Stimulated activated CD4-positive, alpha-beta T cell treated with anti-CD3 and anti-CD28 coated beads, TNF-alpha, amount 100 ng/mL, for 24 hours (primary cell): ENCODE results near the gene REELD1.

Experiments
- DNase-seq, 3 experiments: peaks; one replicate each; pipeline ENCODE4 v3.0.0-alpha.2; 2020; ENCODE audit warnings: low read depth in 3 of 3

Gene REELD1

DNA sequence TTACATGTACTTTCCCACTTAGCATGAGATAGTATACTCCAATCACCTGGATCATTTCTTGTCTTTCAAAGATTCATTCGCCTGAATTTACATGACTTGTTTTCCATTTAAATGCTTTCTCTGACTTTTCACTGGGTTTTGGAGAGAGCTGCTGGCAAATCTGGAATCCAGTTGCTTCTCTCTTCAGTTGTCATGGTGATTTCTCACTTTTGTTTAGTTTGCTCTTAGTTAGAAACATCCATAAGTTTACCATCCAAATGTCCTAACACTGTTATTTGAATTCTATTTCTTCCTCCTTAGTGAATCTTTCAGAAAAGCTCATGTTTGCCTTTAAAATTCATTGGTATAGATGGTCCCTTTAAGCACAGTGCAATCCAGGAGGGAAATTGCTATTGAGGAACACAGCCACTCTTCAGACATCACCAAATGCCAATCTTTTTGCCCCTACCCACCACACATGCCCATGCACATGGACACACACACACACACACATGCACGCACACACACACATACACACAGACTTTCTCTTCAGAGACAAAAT, 51.7 kb downstream of the REELD1 start:
- DNase-seq = no peak

DNA sequence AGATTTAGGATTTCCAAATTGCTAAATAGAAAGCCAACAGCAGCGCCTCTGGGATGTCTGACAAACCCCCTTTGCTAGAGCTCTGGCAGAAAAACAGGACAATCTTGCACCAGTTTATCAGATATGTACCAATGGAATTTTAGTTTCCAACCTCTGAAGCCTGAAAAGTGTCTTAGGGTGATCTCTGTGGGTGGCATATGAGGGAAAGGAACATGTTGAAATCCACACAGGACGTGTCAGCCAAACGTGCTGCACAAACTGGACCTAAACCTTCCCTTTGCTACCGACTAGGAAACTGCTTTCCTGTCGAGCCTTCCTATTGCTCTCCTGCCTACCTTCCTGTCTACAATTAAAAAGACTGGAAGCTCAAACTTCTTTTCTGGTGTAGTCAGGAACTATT, 53.5 kb downstream of the REELD1 start:
- no peak for DNase-seq

DNA sequence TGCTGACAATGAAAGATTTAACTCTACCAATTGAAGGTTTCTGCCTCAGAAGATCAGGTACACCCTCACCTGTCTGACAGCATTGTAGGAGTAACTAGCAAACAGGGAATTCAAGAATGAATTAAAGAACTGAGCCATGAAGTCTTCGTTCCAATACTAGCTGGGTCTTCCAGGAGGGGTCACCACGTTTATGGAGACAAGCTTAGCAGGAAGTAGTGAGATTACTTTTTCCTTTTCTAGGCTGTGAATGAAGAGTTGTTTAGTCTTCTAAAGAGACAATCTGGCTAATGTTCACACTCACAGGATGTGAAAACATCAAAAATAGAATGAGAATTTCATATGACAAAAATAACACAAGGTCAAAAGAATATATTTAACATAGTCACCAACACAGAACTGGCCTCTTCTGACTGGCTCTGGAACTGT, 54.9 kb downstream of the REELD1 start:
- DNase-seq = no peak

DNA sequence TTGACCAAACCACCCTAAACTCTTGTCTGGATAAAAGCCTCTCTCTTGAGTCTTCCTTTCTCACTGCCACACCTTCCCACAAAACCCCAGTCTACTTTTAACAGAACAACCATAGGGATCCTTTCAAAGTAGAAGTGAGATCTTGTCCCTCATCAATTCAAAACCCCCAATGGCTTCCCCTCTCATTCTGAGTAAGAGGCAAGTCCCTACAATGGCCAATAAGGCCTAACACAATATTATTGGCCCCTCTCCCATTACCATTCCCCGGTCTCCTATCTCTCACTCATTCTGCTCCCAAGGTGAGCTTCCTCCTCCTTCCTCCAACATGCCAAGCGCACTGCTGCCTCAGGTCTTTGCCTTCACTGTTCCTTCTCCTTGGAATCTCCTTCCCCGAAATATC, 57.1 kb downstream of the REELD1 start:
- DNase-seq = no peak

DNA sequence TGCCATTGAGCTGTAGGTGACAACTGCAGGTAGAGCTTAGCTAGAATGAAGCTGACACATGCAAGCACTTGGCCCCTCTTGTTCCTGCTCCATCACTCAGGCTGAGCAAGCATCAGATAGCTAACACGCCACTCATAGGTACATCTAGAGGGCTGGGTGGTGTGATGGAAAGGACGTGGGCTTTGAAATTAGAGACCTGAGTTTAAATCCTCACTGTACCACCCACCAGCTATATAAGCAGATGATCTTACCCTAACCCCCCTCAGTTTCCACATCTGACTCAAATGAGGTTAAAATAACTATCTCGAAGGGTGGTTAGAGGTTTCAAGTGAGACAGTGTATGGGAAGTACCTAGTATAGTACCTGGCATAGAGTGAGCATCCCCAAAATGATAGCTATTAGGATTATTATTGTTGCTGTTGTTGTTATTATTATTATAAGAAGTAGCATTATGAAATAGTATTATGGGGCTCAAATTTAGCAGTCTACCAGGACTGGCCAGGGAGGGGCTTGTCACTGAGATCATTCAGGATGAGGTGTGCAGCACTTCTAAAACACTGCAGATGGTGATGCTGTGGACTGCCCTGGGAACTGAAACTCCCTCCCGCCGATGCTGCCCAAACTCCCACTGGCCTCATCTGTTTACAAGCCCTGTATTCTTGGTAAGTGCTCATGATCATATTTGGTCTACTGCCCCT, 59.0 kb downstream of the REELD1 start:
- no peak for DNase-seq

DNA sequence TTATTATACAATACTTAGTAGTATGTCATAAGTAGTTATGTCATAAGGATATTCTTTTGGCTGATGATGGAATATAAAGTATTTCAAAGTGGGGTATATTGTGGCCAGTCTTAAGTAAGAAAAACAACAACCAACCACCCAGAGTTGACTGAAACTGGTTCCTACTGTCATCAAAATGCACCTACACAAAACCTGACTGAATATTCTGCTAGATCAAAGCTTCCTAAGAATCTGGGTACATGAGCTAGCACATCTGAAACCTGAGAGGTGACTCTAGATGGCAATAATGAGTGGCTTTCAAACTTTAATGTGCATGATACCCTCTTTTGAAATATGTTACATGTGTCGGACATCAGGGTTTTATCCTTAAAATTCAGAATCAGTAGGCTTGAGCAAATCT, 60.4 kb downstream of the REELD1 start:
- DNase-seq = no peak

DNA sequence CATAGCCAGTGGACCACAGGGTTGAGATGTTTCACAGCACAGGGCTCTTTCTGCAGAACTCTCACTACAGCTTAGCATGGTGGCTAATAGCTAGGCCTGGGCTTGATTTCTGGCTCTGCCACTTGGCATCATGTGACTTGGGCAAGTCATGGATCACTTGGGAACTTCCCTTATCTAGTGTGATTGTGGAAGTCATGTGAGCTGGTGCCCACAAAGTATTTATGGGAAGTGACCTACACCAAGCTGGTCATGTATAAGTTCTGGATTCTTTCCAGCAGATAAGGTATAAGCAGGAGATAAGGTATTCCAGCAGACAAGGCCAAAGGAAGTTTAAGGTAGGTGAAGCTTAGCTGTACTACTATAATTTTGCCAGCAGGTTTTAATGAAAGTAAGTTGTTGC, 61.0 kb downstream of the REELD1 start:
- no peak for DNase-seq

DNA sequence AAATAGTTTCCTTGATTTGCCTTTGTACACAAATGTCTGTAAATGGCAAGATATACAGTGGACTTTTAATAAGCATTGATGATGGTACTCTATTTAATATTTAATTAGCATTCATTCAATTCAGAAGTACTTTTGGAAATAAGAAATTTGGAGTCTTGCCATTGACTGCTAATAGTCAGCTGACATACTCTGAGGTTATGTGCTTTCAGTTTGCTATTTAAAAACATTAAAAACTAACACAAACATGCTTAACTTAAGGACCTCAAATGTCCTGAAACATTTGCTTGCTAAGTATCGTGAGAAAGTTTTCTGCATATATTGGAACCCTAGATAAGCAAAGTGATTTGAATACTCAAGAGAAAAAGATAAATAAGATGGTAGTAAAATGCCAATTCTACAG, 64.6 kb downstream of the REELD1 start:
- DNase-seq = no peak
